Activated CD8-positive, alpha-beta memory T cell treated with anti-CD3 and anti-CD28 coated beads, Interleukin-2, amount 50 U/mL, for 4 hours (primary cell): ENCODE data around the gene CFAP74.

Experiments used
- DNase-seq: peaks from one replicate; pipeline ENCODE4 v3.0.0-alpha.2; 2020

Gene CFAP74

GRCh38 chr1:1967151-1967550, 36.4 kb downstream of the CFAP74 start:
- no peak for DNase-seq

GRCh38 chr1:1966071-1966740, 37.4 kb downstream of the CFAP74 start:
- no peak for DNase-seq

- no peak for DNase-seq
These were observed 38.0 kb downstream of the CFAP74 start for GRCh38 chr1:1965546-1965945.

GRCh38 chr1:1964811-1965210, 38.8 kb downstream of the CFAP74 start:
- DNase-seq = no peak

- DNase-seq = no peak
These were observed 40.0 kb downstream of the CFAP74 start for GRCh38 chr1:1963570-1963969.

- DNase-seq = no peak
These were observed 40.8 kb downstream of the CFAP74 start for GRCh38 chr1:1962752-1963151.

- DNase-seq = no peak
These were observed 42.9 kb downstream of the CFAP74 start for GRCh38 chr1:1960480-1961196.

- peak; percentile 66 for DNase-seq
These were observed 43.6 kb downstream of the CFAP74 start for GRCh38 chr1:1959840-1960479.

GRCh38 chr1:1959459-1959839, 44.1 kb downstream of the CFAP74 start:
- no peak for DNase-seq

GRCh38 chr1:1958071-1958541, 45.5 kb downstream of the CFAP74 start:
- DNase-seq = no peak

GRCh38 chr1:1957533-1957961, 46.0 kb downstream of the CFAP74 start:
- DNase-seq = no peak

GRCh38 chr1:1956586-1957532, 46.7 kb downstream of the CFAP74 start:
- no peak for DNase-seq

GRCh38 chr1:1956101-1956500, 47.5 kb downstream of the CFAP74 start:
- DNase-seq = no peak

- no peak for DNase-seq
These were observed 47.9 kb downstream of the CFAP74 start for GRCh38 chr1:1955621-1956094.

- no peak for DNase-seq
These were observed 48.6 kb downstream of the CFAP74 start for GRCh38 chr1:1954831-1955441.

- no peak for DNase-seq
These were observed 49.6 kb downstream of the CFAP74 start for GRCh38 chr1:1954015-1954414.

GRCh38 chr1:1950940-1951339, 52.6 kb downstream of the CFAP74 start:
- DNase-seq = no peak

GRCh38 chr1:1948783-1949182, 54.8 kb downstream of the CFAP74 start:
- DNase-seq = no peak

- DNase-seq = no peak
These were observed 56.1 kb downstream of the CFAP74 start for GRCh38 chr1:1947493-1947892.

GRCh38 chr1:1946540-1946939, 57.0 kb downstream of the CFAP74 start:
- DNase-seq = no peak

GRCh38 chr1:1945782-1946393, 57.7 kb downstream of the CFAP74 start:
- no peak for DNase-seq
